B cell (primary cell): ENCODE results near the gene NBEA. TPM values are rescaled to one million over a fixed set of nuclear protein-coding genes. Genes with fewer than 3 reads are reported as not detected.

Experiments used
- ATAC-seq: fragments of 200-7000 bp; cut with Tn5 transposase; one replicate; pipeline ENCODE4 v1.10.0; 2021; ENCODE audit warnings: low read depth, mild to moderate bottlenecking, moderate number of reproducible peaks, moderate library complexity
- CTCF ChIA-PET: fragments of 350-600 bp; sonication (Branson Sonifier 250); formaldehyde crosslinking; loops from one replicate; lab custom pipeline; 2021; ENCODE audit warnings: antibody characterized with exemption, inconsistent platforms; lab: Charles Lee
- POLR2A ChIA-PET: fragments of 350-600 bp; sonication (Branson Sonifier 250); formaldehyde crosslinking; loops from one replicate; lab custom pipeline; 2021; ENCODE audit warnings: antibody characterized with exemption; lab: Charles Lee
- DNase-seq: peaks from one replicate; pipeline ENCODE4 v3.0.0; 2013
- H2AFZ ChIP-seq: 2 replicates; pipeline ENCODE4 v1.6.1; 2012; ENCODE audit warnings: mild to moderate bottlenecking, low read depth, low read length; ENCODE audit not compliant: insufficient read depth, poor library complexity, severe bottlenecking
- H3K27ac ChIP-seq, 2 donors: 1 replicate in 1 of 2; 2 replicates in 1 of 2; pipeline ENCODE4 v1.5.1; 2012 to 2013; ENCODE audit warnings: low read length in 2 of 2, mild to moderate bottlenecking in 2 of 2, moderate library complexity in 1 of 2
- H3K27me3 ChIP-seq, 4 experiments: fragments of 200-600 bp in 1 of 4; sonication (generic) in 1 of 4; replicated peaks in 1 of 4; 1 replicate in 2 of 4; 2 replicates in 2 of 4; pipeline versions ENCODE4 v1.6.1 to v1.7.0; 2013 to 2016; ENCODE audit warnings: low read length in 3 of 4, mild to moderate bottlenecking in 2 of 4, mixed read lengths in 1 of 4, moderate library complexity in 1 of 4; ENCODE audit not compliant: insufficient read depth in 4 of 4, control insufficient read depth in 3 of 4; ENCODE audit errors: control extremely low read depth in 1 of 4
- H3K36me3 ChIP-seq, 2 experiments: replicated peaks in 1 of 2; 1 replicate in 1 of 2; 2 replicates in 1 of 2; pipeline versions ENCODE4 v1.6.1 to v1.7.1; 2013; ENCODE audit warnings: low read length in 1 of 2; ENCODE audit not compliant: insufficient read depth in 2 of 2, control insufficient read depth in 1 of 2; ENCODE audit errors: control extremely low read depth in 1 of 2, extremely low read depth in 1 of 2
- H3K4me1 ChIP-seq, 2 donors: fragments of 200-600 bp in 1 of 2; sonication (generic) in 1 of 2; 1 replicate in 1 of 2; 2 replicates in 1 of 2; pipeline versions ENCODE4 v1.5.1 to v1.6.1; 2013 to 2017; ENCODE audit warnings: low read length in 2 of 2; ENCODE audit not compliant: control insufficient read depth in 2 of 2, insufficient read depth in 2 of 2
- H3K4me2 ChIP-seq: replicated peaks from 2 replicates; pipeline ENCODE3; 2012; ENCODE audit warnings: mild to moderate bottlenecking, low read depth, low read length; ENCODE audit not compliant: poor library complexity, severe bottlenecking
- H3K4me3 ChIP-seq, 5 experiments: fragments of 200-600 bp in 1 of 5; sonication (generic) in 1 of 5; 1 replicate in 3 of 5; 2 replicates in 2 of 5; pipeline versions ENCODE4 v1.5.1 to v1.7.0; 2011 to 2016; ENCODE audit warnings: low read length in 4 of 5, mild to moderate bottlenecking in 4 of 5, low read depth in 2 of 5, control low read depth in 1 of 5, moderate library complexity in 1 of 5; ENCODE audit not compliant: insufficient read depth in 1 of 5; ENCODE audit errors: control extremely low read depth in 1 of 5, extremely low read depth in 1 of 5
- H3K79me2 ChIP-seq: fragments of 200-600 bp; sonication (generic); one replicate; pipeline ENCODE4 v1.6.0; 2016; ENCODE audit warnings: low read length; ENCODE audit not compliant: control insufficient read depth, insufficient read depth
- H3K9ac ChIP-seq: fragments of 200-600 bp; sonication (generic); 2 replicates; pipeline ENCODE4 v1.6.1; 2017; ENCODE audit warnings: mild to moderate bottlenecking, low read length, moderate library complexity
- H3K9me3 ChIP-seq, 3 donors: one replicate each; pipeline versions ENCODE4 v1.6.1 to v1.7.1; 2013; ENCODE audit warnings: low read length in 2 of 3; ENCODE audit not compliant: control insufficient read depth in 2 of 3, insufficient read depth in 1 of 3; ENCODE audit errors: control extremely low read depth in 1 of 3
- H4K20me1 ChIP-seq: 2 replicates; pipeline ENCODE4 v1.6.0; 2012; ENCODE audit warnings: mild to moderate bottlenecking, low read length; ENCODE audit not compliant: insufficient read depth, control insufficient read depth, poor library complexity, severe bottlenecking
- H3K27ac Mint-ChIP-seq: one replicate; pipeline ENCODE4 v1.8.0; 2021; ENCODE audit warnings: mixed read lengths
- H3K27me3 Mint-ChIP-seq: one replicate; pipeline ENCODE4 v1.8.0; 2021; ENCODE audit warnings: mixed read lengths
- H3K4me1 Mint-ChIP-seq: one replicate; pipeline ENCODE4 v1.8.0; 2021; ENCODE audit warnings: mixed read lengths
- H3K4me3 Mint-ChIP-seq: one replicate; pipeline ENCODE4 v1.8.0; 2021; ENCODE audit warnings: mixed read lengths
- H3K9me3 Mint-ChIP-seq: one replicate; pipeline ENCODE4 v1.8.0; 2022; ENCODE audit warnings: mixed read lengths; ENCODE audit not compliant: insufficient read depth
- EZH2 ChIP-seq: IDR thresholded peaks from 2 replicates; pipeline ENCODE4 v1.6.1; 2012; ENCODE audit warnings: borderline replicate concordance, low read depth, mild to moderate bottlenecking, moderate library complexity, low read length; ENCODE audit not compliant: insufficient read depth, poor library complexity, severe bottlenecking
- whole genome bisulfite sequencing: methylation state at CpG from one replicate; pipeline ENCODE4 v1.1.5; 2013; ENCODE audit warnings: missing lambda C conversion rate; ENCODE audit not compliant: insufficient coverage; 5-methylcytosine and 5-hydroxymethylcytosine counted together
- intact Hi-C: fragments of 100-400 bp; cut with micrococcal nuclease; formaldehyde crosslinking; loops from one replicate; pipeline ENCODE4 v1.10.0; 2022
- polyA plus RNA-seq: library from polyadenylated mRNA; depleted of rRNA; stranded (reverse); fragments of >200 nt; gene quantifications from 2 replicates; pipeline ENCODE4 v1.2.3, GENCODE V29; 2012
- total RNA-seq, 2 donors: library from RNA; stranded (reverse); fragments of 120-200 nt in 1 of 2; gene quantifications; 1 replicate in 1 of 2; 2 replicates in 1 of 2; pipeline versions ENCODE4 v1.2.3 to v1.2.4, GENCODE V29; 2013 to 2022
- TF ChIP-seq, protein P1 (sequence below): fragments of 200-600 bp; IDR thresholded peaks from one replicate; pipeline ENCODE4 v1.8.0; 2022; ENCODE audit warnings: antibody characterized with exemption, mild to moderate bottlenecking

The NBEA gene
- total and polyA plus RNA-seq, 2 donors (not counting 1 experiment from before 2014, with no cell fraction given): 1.5 to 10.7 TPM

DNA sequence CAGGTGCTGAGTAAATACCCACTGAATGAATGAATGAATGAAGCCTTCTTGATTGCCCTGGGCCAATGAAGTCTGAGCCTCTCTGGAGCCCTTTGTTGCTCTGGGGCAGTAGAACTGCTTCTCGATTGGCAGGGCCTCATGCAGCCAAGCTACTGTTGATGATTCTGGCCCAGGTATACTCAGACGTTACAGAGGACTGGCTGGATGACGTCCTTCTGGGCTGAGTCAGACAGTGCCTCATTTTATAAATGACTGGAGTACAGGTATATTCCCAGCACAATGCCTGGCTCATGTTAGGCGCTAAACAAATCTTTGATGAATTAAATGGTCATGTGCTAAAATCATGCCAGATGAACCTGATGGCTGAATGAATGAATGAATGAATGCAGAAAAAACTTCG is 778.2 kb downstream of the NBEA start:
- Histone ChIP-seq H3K4me2 (no peak overlapping the region), H4K20me1 (no peaks in the 10 kb centered on the region), H3K4me1 (no peaks in the 10 kb centered on the region), H3K27me3 (peaks cover 0 to 10% (median 0%) of the 10 kb centered on the region in 4 experiments), H3K4me3 (no peak overlapping the region), H3K9me3 (peaks cover 0 to 3% (median 0%) of the 10 kb centered on the region in 3 donors), H3K79me2 (no peaks in the 10 kb centered on the region), H3K27ac (no peak overlapping the region), H3K36me3 (no peaks in the 10 kb centered on the region), H3K9ac (no peak overlapping the region), H2AFZ (no peak overlapping the region)
- no peaks in the 10 kb centered on the region for H3K9me3 Mint-ChIP-seq
- no peak overlapping the region for H3K27ac Mint-ChIP-seq
- H3K27me3 Mint-ChIP-seq: peaks cover 7% of the 10 kb centered on the region
- TF ChIP-seq EZH2: no peak
- TF ChIP-seq, protein P1, sequence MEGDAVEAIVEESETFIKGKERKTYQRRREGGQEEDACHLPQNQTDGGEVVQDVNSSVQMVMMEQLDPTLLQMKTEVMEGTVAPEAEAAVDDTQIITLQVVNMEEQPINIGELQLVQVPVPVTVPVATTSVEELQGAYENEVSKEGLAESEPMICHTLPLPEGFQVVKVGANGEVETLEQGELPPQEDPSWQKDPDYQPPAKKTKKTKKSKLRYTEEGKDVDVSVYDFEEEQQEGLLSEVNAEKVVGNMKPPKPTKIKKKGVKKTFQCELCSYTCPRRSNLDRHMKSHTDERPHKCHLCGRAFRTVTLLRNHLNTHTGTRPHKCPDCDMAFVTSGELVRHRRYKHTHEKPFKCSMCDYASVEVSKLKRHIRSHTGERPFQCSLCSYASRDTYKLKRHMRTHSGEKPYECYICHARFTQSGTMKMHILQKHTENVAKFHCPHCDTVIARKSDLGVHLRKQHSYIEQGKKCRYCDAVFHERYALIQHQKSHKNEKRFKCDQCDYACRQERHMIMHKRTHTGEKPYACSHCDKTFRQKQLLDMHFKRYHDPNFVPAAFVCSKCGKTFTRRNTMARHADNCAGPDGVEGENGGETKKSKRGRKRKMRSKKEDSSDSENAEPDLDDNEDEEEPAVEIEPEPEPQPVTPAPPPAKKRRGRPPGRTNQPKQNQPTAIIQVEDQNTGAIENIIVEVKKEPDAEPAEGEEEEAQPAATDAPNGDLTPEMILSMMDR: no peak
- CTCF ChIA-PET: no interaction called here
- DNase-seq: no peak
- no peak overlapping the region for H3K4me3 Mint-ChIP-seq
- 77% methylated on average over 5 of the region's 5 CpGs for whole genome bisulfite sequencing
- POLR2A ChIA-PET: no interaction called here
- intact Hi-C loops: no loop called here
- no peak for ATAC-seq
- no peaks in the 10 kb centered on the region for H3K4me1 Mint-ChIP-seq

DNA sequence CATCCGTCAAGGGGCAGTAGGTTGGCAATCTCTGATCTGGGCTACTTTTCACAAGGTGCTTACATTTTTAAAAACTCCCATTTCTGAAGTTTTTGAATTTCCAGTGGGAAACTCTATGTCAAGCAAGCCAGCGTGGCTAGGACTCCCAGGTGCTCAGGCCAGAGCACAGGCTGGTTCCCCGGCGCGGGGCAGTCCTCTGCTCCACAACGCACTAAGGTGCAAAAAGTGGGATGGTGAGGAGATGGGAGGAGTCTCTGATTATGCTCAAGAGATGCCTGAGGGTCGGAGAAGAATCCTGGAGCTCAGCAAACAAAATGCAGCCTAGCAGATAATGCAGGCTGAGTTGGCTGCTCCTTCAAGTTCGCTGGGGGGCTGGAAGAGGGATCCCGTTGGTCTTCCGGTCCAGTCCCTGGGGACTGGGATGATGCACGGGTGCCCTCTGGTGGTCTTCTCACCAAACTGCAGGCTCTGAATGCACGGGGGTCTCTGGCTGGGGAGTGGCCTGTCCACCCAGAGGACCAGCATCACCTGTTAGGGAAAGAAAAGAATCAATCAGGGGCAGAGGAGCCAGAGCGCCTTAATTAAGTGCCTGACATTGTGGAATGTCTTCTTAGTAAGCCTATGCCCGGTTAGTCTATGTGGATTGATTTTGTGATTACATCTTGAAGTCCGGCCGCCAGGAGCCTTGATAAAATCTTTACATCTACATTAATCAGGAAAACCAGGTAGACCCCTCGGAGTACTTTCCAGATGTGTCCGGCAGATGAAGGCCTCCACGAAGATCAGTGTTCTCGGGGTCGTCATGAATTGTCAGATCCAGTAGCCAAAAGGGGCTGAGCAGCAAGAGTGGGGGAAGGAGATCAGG is 778.9 kb downstream of the NBEA start:
- Histone ChIP-seq H3K36me3 (no peaks in the 10 kb centered on the region), H4K20me1 (no peaks in the 10 kb centered on the region), H3K4me1 (no peaks in the 10 kb centered on the region), H3K9ac (no peak overlapping the region), H3K27ac (no peak overlapping the region), H2AFZ (no peak overlapping the region), H3K79me2 (no peaks in the 10 kb centered on the region), H3K27me3 (peaks cover 0 to 10% (median 0%) of the 10 kb centered on the region in 4 experiments), H3K9me3 (peaks cover 0 to 3% (median 0%) of the 10 kb centered on the region in 3 donors), H3K4me3 (no peak overlapping the region), H3K4me2 (no peak overlapping the region)
- CTCF ChIA-PET: no interaction called here
- no peaks in the 10 kb centered on the region for H3K4me1 Mint-ChIP-seq
- H3K9me3 Mint-ChIP-seq: no peaks in the 10 kb centered on the region
- TF ChIP-seq, protein P1: peak; percentile 39
- no peak for TF ChIP-seq EZH2
- ATAC-seq (no peak), DNase-seq (peak; percentile 14)
- no peak overlapping the region for H3K4me3 Mint-ChIP-seq
- intact Hi-C loops: no loop called here
- 30% methylated on average over 17 of the region's 21 CpGs for WGBS
- POLR2A ChIA-PET: no interaction called here
- no peak overlapping the region for H3K27ac Mint-ChIP-seq
- H3K27me3 Mint-ChIP-seq: peaks cover 7% of the 10 kb centered on the region
